Endodermal cell (in vitro differentiated cells): ENCODE results near the gene MAP4K2. TPM values are rescaled to one million over a fixed set of nuclear protein-coding genes. Genes with fewer than 3 reads are reported as not detected.

ENCODE experiments used
- DNase-seq: peaks from one replicate; pipeline ENCODE4 v3.0.0-alpha.2; 2017
- H3K27ac ChIP-seq: 2 replicates; pipeline ENCODE4 v1.5.1; 2013; ENCODE audit warnings: mild to moderate bottlenecking, low read depth, low read length, moderate library complexity
- H3K27me3 ChIP-seq: 2 replicates; pipeline ENCODE4 v1.6.1; 2013; ENCODE audit warnings: mild to moderate bottlenecking, low read length, moderate library complexity; ENCODE audit not compliant: insufficient read depth, control insufficient read depth, poor library complexity, severe bottlenecking
- H3K36me3 ChIP-seq: 2 replicates; pipeline ENCODE4 v1.7.0; 2013; ENCODE audit warnings: mild to moderate bottlenecking, low read length, moderate library complexity; ENCODE audit not compliant: control insufficient read depth, insufficient read depth
- H3K4me1 ChIP-seq: one replicate; pipeline ENCODE4 v1.7.0; 2013; ENCODE audit warnings: low read length; ENCODE audit not compliant: control insufficient read depth, insufficient read depth
- H3K4me3 ChIP-seq: 2 replicates; pipeline ENCODE4 v1.5.1; 2013; ENCODE audit warnings: mild to moderate bottlenecking, low read length, moderate library complexity
- H3K9ac ChIP-seq: 2 replicates; pipeline ENCODE4 v1.6.1; 2013; ENCODE audit warnings: mild to moderate bottlenecking, low read length, moderate library complexity; ENCODE audit not compliant: poor library complexity, severe bottlenecking; ENCODE audit errors: extremely low read depth
- H3K9me3 ChIP-seq: 2 replicates; pipeline ENCODE4 v1.6.1; 2013; ENCODE audit warnings: mild to moderate bottlenecking, low read length, moderate library complexity; ENCODE audit not compliant: control insufficient read depth
- H3K27ac Mint-ChIP-seq: 2 replicates; pipeline ENCODE4 v1.8.0; 2020; ENCODE audit warnings: mixed read lengths
- H3K27me3 Mint-ChIP-seq: 2 replicates; pipeline ENCODE4 v1.8.0; 2021; ENCODE audit warnings: mild to moderate bottlenecking, mixed read lengths; ENCODE audit not compliant: insufficient read depth
- H3K36me3 Mint-ChIP-seq: 2 replicates; pipeline ENCODE4 v1.8.0; 2020; ENCODE audit warnings: low read depth, mixed read lengths
- H3K4me1 Mint-ChIP-seq: 2 replicates; pipeline ENCODE4 v1.8.0; 2020; ENCODE audit warnings: mixed read lengths
- H3K4me3 Mint-ChIP-seq: 2 replicates; pipeline ENCODE4 v1.8.0; 2020; ENCODE audit warnings: mild to moderate bottlenecking, moderate library complexity, mixed read lengths
- H3K9me3 Mint-ChIP-seq: 2 replicates; pipeline ENCODE4 v1.8.0; 2020; ENCODE audit warnings: mild to moderate bottlenecking, mixed read lengths
- CTCF ChIP-seq: fragments of 200-600 bp; sonication (generic); conservative IDR thresholded peaks from 2 replicates; pipeline ENCODE4 v1.5.0; 2021; ENCODE audit warnings: antibody characterized with exemption, mild to moderate bottlenecking
- WGBS, 2 experiments: methylation state at CpG; one replicate each; pipeline versions ENCODE4 v1.1.5 to v1.1.7; 2013; ENCODE audit warnings: missing lambda C conversion rate in 2 of 2, mixed read lengths in 1 of 2; ENCODE audit not compliant: insufficient coverage in 1 of 2, insufficient read length in 1 of 2; 5-methylcytosine and 5-hydroxymethylcytosine counted together
- total RNA-seq, 2 donors: library from RNA; stranded (reverse); fragmentation: NEBNext Ultra II Directional in 1 of 2; extraction: Animal tissue kit (Norgen Biotek cat#: 25700) in 1 of 2; gene quantifications; 2 replicates in 1 of 2; 3 replicates in 1 of 2; pipeline ENCODE4 v1.2.1, GENCODE V29; 2021

The MAP4K2 gene
- total RNA-seq, 2 donors from 2014 or later = 24.7 to 32.4 TPM

DNA sequence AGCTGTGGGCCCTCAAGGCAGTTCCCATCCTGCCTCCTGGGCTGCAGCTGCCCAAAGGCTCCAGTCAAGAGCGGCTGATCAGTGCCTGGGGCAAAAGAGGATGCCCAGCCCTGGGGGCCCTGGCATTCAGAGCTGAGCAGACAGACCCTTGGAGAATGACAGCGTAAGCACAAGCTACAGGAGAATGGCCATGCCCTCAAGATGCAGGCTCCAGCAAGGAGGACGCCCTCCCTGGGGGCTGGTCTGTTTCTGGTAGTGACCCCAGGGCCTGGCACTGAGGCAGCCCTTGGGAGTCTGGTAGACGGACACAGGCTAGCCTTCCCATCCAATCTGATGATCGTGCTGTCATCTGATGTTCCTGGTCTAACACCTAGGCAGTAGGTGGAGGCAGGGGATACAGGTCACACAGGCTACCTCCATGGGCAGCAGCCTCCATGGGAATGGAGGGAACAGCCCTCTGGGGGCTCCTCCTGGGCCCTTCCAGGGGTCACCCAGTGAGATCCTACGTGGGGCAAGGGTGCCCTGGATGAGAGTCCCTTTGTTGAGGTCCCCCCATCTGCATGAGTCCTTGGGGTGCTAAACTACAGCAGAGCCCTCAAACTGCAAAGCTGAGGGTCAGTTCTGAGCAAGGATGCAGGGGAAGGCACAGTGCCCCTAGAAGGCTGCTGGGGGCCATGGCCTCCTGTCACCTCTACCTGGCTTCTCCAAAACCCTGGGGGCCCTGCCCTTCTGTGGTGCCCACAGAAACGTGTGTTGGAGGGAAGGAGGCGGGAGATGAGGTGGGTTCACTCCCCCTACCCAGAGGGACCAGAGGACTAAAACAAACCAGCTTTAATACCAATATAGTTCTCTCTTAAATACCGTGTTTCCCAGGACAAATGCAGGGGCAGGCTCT, 14.4 kb downstream of the MAP4K2 start:
- Mint-ChIP-seq H3K27me3 (no peaks in the 10 kb centered on the region), H3K4me1 (no peaks in the 10 kb centered on the region), H3K27ac (no peak overlapping the region), H3K4me3 (no peak overlapping the region), H3K9me3 (no peaks in the 10 kb centered on the region), H3K36me3 (peaks cover 6% of the 10 kb centered on the region)
- no peaks in the 10 kb centered on the region for H3K9me3 ChIP-seq
- H3K9ac ChIP-seq = no peak overlapping the region
- H3K27me3 ChIP-seq = no peaks in the 10 kb centered on the region
- no peak for DNase-seq
- H3K36me3 ChIP-seq = no peaks in the 10 kb centered on the region
- no peak overlapping the region for H3K27ac ChIP-seq
- TF ChIP-seq CTCF = no peak
- WGBS, 2 experiments = 88 to 91% methylated on average over 4 to 7 of the region's 9 CpGs
- H3K4me1 ChIP-seq = no peaks in the 10 kb centered on the region
- no peak overlapping the region for H3K4me3 ChIP-seq

DNA sequence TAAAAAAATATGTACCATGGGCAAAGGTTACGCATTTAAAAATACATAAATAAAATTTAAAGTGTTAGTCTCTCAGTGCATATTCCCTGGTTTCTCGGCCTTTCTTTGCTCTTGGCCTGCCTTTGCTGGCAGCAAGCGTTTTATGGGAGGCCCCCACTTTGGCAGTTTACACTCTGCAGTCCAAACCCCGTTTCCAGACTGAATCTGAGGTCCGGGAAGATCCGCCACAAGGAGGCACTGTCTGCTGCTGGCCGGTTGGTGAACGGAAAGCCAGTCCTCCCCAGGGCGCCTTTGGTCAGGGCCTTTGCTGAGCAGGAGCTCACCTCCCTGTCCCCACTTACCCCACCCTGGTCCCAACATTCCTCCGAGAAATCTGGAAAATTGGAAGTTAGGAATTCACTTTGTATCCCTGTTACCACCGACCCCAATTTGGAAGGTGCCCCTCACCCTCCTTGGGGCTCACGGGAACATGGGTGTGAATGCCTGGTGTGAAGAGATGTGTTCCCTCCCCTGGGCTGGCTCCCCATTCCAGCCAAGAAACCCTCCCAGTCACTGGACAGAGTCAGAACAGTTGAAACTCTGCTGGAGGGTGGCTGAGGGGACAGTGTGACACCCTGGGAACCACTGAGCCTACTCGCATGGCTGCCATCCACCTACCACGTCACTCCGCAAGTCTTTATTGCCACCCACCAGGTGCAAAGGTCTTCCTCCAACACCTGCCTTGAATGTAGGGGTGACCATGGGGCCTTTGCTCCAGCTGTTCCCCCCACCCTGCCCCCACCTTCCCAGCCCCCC, 15.3 kb downstream of the MAP4K2 start:
- H3K27ac ChIP-seq = no peak overlapping the region
- H3K27me3 ChIP-seq = no peaks in the 10 kb centered on the region
- TF ChIP-seq CTCF = peak; percentile 91
- no peak overlapping the region for H3K27ac Mint-ChIP-seq
- no peaks in the 10 kb centered on the region for H3K4me1 Mint-ChIP-seq
- no peaks in the 10 kb centered on the region for H3K9me3 Mint-ChIP-seq
- no peaks in the 10 kb centered on the region for H3K36me3 ChIP-seq
- peaks cover 6% of the 10 kb centered on the region for H3K36me3 Mint-ChIP-seq
- DNase-seq = peak; percentile 92
- 60 to 67% methylated on average over 10 to 15 of the region's 15 CpGs for WGBS, 2 experiments
- no peaks in the 10 kb centered on the region for H3K4me1 ChIP-seq
- no peaks in the 10 kb centered on the region for H3K9me3 ChIP-seq
- no peak overlapping the region for H3K4me3 Mint-ChIP-seq
- no peak overlapping the region for H3K9ac ChIP-seq
- H3K4me3 ChIP-seq = no peak overlapping the region
- no peaks in the 10 kb centered on the region for H3K27me3 Mint-ChIP-seq

GRCh38 chr11:64786308-64786707, 16.7 kb downstream of the MAP4K2 start:
- H3K9ac ChIP-seq = no peak overlapping the region
- Mint-ChIP-seq H3K27ac (no peak overlapping the region), H3K4me1 (no peaks in the 10 kb centered on the region), H3K9me3 (no peaks in the 10 kb centered on the region), H3K4me3 (no peak overlapping the region), H3K36me3 (peaks cover 6% of the 10 kb centered on the region), H3K27me3 (no peaks in the 10 kb centered on the region)
- H3K36me3 ChIP-seq = no peaks in the 10 kb centered on the region
- no peaks in the 10 kb centered on the region for H3K9me3 ChIP-seq
- no peak overlapping the region for H3K4me3 ChIP-seq
- no peaks in the 10 kb centered on the region for H3K27me3 ChIP-seq
- no peaks in the 10 kb centered on the region for H3K4me1 ChIP-seq
- WGBS, 2 experiments = 91 to 99% methylated on average over 8 to 10 of the region's 10 CpGs
- no peak for TF ChIP-seq CTCF
- no peak for DNase-seq
- H3K27ac ChIP-seq = no peak overlapping the region
